Activated naive CD4-positive, alpha-beta T cell (primary cell): ENCODE results near the gene LONP2.
"Not testable (repeated sequence)": the region's sequence is repeated elsewhere in the genome, so short reads cannot be mapped to it uniquely, and the experiment has no call there.

ENCODE experiments used
- DNase-seq, 4 experiments: peaks; one replicate each; lab custom pipeline; 2025; lab: John Stamatoyannopoulos, UW

LONP2 gene

GRCh38 chr16:48236286-48236685 lies 7.8 kb upstream of the LONP2 start:
- DNase-seq: no peak

GRCh38 chr16:48240147-48240546 lies 4.0 kb upstream of the LONP2 start:
- DNase-seq: not testable (repeated sequence)

- DNase-seq: no peak
Observed at GRCh38 chr16:48244863-48245195, 729 bp downstream of the LONP2 start.

- DNase-seq: no peak
Observed at GRCh38 chr16:48246066-48246465, 2.0 kb downstream of the LONP2 start.

- no peak for DNase-seq
Observed at GRCh38 chr16:48247311-48247710, 3.2 kb downstream of the LONP2 start, which contains the start of gene ABCC11. Gene ABCC11, minus strand, starts transcription at chr16:48247539. Its CDS starts 15,618 bp downstream, at chr16:48231921.

- DNase-seq: no peak
Observed at GRCh38 chr16:48250520-48251278, 6.6 kb downstream of the LONP2 start.

GRCh38 chr16:48252013-48252412 lies 7.9 kb downstream of the LONP2 start:
- no peak for DNase-seq

GRCh38 chr16:48256579-48257177 lies 12.6 kb downstream of the LONP2 start:
- no peak for DNase-seq

GRCh38 chr16:48261569-48261968 lies 17.5 kb downstream of the LONP2 start:
- DNase-seq: no peak

- no peak for DNase-seq
Observed at GRCh38 chr16:48262631-48263030, 18.5 kb downstream of the LONP2 start.

GRCh38 chr16:48269011-48269410 lies 24.9 kb downstream of the LONP2 start:
- no peak for DNase-seq

- DNase-seq: no peak
Observed at GRCh38 chr16:48271728-48272127, 27.6 kb downstream of the LONP2 start.

- no peak for DNase-seq
Observed at GRCh38 chr16:48272837-48273421, 28.8 kb downstream of the LONP2 start.

GRCh38 chr16:48274476-48274875 lies 30.4 kb downstream of the LONP2 start:
- no peak for DNase-seq

- no peak for DNase-seq
Observed at GRCh38 chr16:48276102-48276501, 32.0 kb downstream of the LONP2 start.

GRCh38 chr16:48277158-48277557 lies 33.1 kb downstream of the LONP2 start:
- no peak for DNase-seq

GRCh38 chr16:48279199-48279598 lies 35.1 kb downstream of the LONP2 start:
- no peak for DNase-seq

GRCh38 chr16:48280546-48280945 lies 36.4 kb downstream of the LONP2 start:
- DNase-seq: no peak

GRCh38 chr16:48282636-48283263 lies 38.6 kb downstream of the LONP2 start:
- DNase-seq: no peak

- no peak for DNase-seq
Observed at GRCh38 chr16:48284772-48285409, 40.8 kb downstream of the LONP2 start.

GRCh38 chr16:48287239-48287638 lies 43.1 kb downstream of the LONP2 start:
- DNase-seq: no peak

- DNase-seq: no peak
Observed at GRCh38 chr16:48291303-48291702, 47.2 kb downstream of the LONP2 start.
